ENCODE results near the gene ABHD12.

DNA sequence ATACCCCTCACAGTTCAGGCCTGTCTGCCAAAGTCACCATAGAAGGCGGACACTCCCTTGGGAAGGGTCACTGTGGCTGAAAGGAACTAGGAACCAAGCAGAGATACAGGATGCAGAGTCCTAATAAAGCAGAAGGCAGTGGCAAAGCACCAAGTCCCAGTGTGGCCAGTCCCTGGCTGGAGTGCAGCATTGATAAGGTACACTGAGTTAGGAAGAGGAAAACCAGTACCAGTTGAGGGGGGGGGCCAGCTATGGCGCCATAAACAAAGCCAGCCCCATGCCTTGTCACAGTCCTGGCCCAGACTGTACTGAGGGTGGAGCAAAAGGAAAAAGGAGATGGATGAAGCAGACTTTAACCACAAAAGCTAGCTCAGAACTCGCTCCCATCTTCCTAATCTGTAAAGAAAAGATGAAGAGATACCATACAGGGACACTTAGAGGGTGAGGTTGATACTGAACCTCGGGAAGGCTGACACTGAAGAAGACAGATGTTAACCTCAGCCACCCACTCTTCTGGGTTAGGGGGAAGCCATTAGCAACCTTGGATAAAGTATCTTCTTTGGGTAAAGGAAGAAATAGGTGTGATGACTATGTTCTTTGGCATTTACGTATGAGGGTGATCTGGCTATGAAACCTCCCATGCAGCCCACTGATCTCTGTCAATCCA is 7.8 kb downstream of the ABHD12 start:
- TF ChIP-seq, protein P1, sequence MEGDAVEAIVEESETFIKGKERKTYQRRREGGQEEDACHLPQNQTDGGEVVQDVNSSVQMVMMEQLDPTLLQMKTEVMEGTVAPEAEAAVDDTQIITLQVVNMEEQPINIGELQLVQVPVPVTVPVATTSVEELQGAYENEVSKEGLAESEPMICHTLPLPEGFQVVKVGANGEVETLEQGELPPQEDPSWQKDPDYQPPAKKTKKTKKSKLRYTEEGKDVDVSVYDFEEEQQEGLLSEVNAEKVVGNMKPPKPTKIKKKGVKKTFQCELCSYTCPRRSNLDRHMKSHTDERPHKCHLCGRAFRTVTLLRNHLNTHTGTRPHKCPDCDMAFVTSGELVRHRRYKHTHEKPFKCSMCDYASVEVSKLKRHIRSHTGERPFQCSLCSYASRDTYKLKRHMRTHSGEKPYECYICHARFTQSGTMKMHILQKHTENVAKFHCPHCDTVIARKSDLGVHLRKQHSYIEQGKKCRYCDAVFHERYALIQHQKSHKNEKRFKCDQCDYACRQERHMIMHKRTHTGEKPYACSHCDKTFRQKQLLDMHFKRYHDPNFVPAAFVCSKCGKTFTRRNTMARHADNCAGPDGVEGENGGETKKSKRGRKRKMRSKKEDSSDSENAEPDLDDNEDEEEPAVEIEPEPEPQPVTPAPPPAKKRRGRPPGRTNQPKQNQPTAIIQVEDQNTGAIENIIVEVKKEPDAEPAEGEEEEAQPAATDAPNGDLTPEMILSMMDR (IDR thresholded peaks at IDR 0.05; ENCODE audit: extremely low read depth in 1 of 2, insufficient read depth in 1 of 2, low read depth in 1 of 2, low read length in 2 of 2), result no peak
- TF ChIP-seq POLR2A (IDR thresholded peaks at IDR 0.05; ENCODE audit: low read depth, low read length), result no peak
- TF ChIP-seq EZH2 (IDR thresholded peaks at IDR 0.05; ENCODE audit: borderline replicate concordance, low read depth, low read length, severe bottlenecking), result no peak
- TF ChIP-seq GATA2 (IDR thresholded peaks at IDR 0.05; ENCODE audit: insufficient read depth, insufficient read length, low read depth, low read length), result no peak
- no peak for TF ChIP-seq POLR2AphosphoS5 (IDR thresholded peaks at IDR 0.05; ENCODE audit: insufficient read depth, low read depth, low read length)
- no peak for TF ChIP-seq JUN (IDR thresholded peaks at IDR 0.05; ENCODE audit: borderline replicate concordance, insufficient read depth, insufficient read length, low read depth)
- TF ChIP-seq, protein P2, sequence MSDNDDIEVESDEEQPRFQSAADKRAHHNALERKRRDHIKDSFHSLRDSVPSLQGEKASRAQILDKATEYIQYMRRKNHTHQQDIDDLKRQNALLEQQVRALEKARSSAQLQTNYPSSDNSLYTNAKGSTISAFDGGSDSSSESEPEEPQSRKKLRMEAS (IDR thresholded peaks at IDR 0.05; ENCODE audit: insufficient read depth, insufficient read length), result no peak
